ACHN (cell line): ENCODE data around the gene METTL5.
"Not testable (repeated sequence)": the region's sequence is repeated elsewhere in the genome, so short reads cannot be mapped to it uniquely, and the experiment has no call there.

Experiments
- DNase-seq: peaks from one replicate; pipeline ENCODE4 v3.0.0-alpha.2; 2015
- in situ Hi-C: cut with HindIII; loops from 2 replicates; pipeline ENCODE4 v1.10.0; 2017; ENCODE audit warnings: low sequenced_read_pairs, low pct_ligation_motif_present, low pct_unique_long_range_greater_than_20kb

METTL5 gene

DNA sequence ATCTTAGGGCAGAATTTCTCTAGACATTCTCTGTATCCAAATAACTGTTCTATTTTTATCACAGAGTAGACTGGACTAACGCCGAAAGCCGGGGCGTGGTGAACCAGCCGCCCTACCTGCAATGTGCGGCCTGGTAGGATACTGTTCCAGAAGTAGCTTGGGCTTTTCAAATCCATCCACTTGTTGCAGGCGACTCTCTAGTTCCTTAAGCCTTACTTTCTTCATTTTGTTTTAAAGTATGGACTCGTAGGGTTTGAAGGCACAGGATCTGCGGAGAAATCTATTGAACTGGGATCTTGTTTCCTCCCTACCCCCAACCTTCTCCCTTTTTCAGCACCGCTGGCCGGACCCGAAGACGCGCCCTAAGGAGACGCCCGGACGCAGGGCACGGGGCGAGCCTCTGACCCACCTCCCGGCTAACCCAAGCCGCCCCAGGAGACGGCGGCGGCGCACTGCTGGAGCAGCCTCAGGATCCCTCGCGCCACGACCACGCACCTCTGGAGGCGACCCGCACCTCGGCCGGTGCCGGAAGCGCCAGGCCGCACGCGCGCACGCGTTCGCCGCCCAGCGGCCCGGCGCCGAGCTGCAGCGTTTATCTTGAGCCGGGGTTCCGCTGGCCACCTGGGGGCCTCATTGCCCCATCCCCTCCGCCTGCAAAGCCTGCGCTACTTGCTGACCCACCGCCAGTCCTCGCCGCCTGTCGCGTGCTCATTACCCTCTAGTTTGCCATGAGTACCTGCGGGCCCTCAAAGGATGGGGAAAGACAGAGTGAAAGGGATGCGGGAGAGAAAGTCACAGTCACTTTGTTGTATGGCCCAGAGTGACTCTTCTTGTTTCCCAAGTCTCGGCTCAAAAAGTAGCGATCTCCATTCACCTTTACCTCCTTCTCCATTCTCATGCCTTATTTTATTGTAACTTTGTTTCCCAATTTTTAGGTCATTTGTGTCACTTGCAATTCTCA is at the start of gene METTL5:
Gene METTL5 (minus strand): TSS at position 533 of the 961 bp plus-strand sequence. CDS start 308 bp downstream, at position 225.
- in situ Hi-C loops = no loop called here
- DNase-seq = peak; percentile 86

DNA sequence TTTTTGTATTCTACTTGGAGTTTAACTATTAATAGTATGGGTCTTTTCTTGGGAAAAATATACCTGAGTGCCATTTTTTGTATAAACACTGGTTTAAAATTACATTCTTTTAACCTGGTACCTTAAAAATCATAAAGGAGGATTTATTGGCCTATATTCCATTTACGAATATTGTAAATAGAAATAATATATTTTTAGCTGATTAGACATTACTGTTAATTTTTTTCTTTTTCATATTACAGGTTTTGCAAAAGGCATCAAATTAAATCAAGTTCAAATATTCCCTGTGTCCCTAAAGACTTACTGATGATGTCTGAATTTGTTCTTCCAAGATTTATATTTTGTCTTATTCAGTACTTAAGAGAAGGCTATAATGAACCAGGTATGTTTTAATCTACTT is 47.3 kb upstream of the METTL5 start:
- in situ Hi-C loops = no loop called here
- no peak for DNase-seq

DNA sequence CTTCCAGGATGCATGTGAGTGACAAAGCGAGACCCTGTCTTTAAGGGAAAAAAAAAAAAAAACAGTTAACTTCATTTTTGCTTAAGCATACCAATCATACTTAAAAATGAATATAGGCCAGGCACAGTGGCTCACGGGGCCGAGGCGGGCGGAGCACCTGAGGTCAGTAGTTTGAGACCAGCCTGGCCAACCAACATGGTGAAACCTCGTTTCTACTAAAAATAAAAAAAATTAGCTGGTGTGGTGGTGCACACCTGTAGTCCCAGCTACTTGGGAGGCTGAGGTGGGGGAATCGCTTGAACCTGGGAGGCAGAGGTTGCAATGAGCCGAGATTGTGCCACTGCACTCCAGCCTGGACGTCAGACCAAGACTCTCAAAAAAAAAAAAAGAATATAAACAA is 46.7 kb upstream of the METTL5 start:
- in situ Hi-C loops, DNase-seq: not testable (repeated sequence)

DNA sequence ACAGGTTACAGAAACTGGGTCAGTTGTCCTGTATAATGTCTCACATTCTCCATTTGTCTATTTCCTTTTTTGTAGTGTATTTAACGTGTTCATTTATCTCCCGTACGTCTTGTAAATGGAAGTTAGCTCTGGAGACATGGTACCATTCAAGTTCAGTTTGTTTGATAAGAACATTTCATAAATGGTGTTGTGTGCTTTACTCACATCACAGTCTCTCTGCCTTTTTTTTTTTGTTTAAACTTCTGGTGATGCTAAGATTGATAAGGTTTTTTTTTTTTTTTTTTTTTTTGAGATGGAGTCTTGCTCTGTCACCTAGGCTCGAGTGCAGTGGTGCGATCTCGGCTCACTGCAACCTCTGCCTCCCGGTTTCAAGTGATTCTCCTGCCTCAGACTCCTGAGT is 44.2 kb upstream of the METTL5 start:
- in situ Hi-C loops = no loop called here
- DNase-seq = no peak

DNA sequence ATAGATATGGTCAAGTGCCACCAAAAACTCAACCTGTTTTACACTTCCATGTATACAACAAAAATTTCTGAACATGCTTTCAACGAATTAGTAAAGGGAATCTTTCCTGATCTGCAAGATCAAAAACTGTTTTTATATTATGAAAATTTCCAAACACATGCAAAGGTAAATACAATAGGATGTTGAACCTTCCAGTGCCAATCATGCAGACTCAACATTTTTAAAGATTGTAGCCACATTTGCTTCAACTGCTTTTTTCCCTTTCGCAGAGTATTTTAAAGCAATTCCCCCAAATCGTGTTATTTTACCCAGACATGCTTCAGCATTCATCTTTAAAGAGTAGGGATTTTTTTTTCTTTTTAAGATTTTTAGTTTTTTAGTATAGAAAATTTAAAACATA is 42.9 kb upstream of the METTL5 start:
- in situ Hi-C loops = no loop called here
- no peak for DNase-seq

DNA sequence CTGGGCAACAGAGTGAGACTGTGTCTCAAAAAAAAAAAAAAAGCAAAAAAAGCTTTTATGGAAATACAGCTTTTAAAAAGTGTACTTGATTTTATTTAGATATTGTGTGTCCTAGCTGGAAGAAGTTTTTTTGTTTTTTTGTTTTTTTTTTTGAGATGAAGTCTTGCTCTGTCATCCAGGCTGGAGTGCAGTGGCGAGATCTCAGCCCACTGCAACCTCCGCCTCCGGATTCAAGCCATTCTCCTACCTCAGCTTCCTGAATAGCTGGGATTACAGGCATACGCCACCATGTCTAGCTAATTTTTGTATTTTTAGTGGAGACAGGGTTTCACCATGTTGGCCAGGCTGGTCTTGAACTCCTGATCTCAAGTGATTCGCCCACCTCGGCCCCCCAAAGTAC is 41.5 kb upstream of the METTL5 start:
- in situ Hi-C loops = not testable (repeated sequence)

DNA sequence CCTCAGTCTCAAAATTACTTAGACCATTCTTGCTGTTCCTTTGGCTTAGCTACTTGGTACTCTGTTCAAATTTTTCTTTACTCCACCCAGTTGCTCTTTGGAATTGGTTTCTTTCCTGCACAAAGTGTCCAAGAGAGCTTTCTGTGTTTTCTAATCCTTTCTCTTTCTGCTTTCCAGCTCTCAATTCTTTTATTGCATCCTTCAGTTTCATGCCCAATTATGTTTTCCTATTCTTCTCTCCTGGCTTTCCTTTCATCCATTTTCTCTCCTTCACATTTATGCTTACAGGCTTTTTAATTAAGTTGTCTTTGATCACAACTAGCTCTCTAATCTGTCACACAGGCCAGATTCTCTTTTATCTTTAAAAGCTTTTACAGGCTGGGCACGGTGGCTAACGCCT is 40.8 kb upstream of the METTL5 start:
- in situ Hi-C loops = no loop called here
- no peak for DNase-seq

More for the DNA sequence above, 41.5 kb upstream of the METTL5 start:
- not testable (repeated sequence) for DNase-seq

DNA sequence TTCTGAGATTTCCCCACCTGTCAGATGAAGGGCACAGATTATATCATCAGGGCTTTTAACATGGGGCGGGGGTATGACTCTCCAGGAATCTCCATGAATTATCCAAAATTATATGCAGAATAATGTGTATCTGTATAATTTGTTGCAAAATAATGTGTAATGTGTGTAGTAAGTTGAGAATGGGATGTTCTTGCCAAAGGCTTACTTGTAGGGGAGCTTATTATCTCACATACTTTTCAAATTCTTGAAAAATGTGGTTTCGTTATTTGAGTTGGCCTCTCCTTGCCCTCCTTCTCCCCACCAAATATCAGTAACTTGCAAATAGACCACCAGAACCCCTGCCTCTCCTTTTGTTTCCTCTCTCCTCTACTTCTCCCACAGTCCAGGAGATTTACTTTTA is 38.1 kb upstream of the METTL5 start:
- no peak for DNase-seq
- in situ Hi-C loops = no loop called here

DNA sequence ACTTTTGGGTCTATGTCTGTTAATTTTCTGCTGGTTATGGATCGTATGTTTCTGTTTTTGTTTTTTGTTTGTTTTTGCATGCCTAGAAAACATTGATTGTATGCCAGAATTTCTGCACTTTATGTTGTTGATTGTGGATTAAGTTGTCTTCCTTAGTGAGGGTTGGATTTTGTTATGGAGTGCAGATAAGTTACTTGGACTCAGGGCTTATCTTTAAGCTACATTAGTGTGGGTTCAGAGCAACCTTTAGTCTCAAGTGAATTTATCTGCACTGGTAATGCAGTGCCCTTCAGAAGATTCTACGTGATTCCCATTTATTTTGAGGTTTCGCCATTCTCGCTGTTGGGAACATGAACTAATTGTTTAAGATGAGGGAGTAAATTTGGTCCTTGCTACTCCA is 35.4 kb upstream of the METTL5 start:
- in situ Hi-C loops = no loop called here
- DNase-seq = no peak

DNA sequence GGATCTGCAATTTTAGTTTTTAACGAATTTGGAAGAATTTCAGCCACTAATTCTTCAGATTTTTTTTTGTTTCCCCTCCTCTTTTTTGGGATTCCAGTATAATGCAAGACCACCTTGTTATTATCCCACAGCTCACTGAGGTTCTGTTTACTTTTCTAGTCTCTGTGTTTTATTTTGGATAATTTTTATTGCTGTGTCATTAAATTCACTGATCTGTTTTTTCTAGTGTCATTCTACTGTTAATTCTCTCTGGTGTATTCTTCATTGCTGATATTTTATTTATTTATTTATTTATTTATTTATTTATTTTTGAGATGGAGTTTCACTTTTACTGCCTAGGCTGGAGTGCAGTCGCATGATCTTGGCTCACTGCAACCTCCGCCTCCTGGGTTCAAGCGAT is 34.7 kb upstream of the METTL5 start:
- DNase-seq = no peak
- in situ Hi-C loops = no loop called here

DNA sequence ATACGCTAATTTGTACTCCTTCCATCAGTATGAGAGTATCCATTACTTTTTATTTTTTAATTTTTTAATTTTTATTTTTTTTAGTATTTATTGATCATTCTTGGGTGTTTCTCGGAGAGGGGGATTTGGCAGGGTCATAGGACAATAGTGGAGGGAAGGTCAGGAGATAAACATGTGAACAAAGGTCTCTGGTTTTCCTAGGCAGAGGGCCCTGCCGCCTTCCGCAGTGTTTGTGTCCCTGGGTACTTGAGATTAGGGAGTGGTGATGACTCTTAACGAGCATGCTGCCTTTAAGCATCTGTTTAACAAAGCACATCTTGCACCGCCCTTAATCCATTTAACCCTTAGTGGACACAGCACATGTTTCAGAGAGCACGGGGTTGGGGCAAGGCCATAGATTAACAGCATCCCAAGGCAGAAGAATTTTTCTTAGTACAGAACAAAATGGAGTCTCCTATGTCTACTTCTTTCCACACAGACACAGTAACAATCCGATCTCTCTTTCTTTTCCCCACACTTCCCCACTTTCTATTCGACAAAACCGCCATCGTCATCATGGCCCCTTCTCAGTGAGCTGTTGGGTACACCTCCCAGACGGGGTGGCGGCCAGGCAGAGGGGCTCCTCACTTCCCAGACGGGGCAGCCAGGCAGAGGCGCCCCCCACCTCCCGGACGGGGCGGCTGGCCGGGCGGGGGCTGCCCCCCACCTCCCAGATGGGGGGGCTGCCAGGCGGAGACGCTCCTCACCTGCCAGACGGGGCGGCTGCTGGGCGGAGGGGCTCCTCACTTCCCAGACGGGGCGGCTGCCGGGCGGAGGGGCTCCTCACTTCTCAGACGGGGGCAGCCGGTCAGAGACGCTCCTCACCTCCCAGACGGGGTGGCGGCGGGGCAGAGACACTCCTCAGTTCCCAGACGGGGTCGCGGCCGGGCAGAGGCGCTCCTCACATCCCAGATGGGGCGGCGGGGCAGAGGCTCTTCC is 30.9 kb upstream of the METTL5 start:
- in situ Hi-C loops, DNase-seq: not testable (repeated sequence)

DNA sequence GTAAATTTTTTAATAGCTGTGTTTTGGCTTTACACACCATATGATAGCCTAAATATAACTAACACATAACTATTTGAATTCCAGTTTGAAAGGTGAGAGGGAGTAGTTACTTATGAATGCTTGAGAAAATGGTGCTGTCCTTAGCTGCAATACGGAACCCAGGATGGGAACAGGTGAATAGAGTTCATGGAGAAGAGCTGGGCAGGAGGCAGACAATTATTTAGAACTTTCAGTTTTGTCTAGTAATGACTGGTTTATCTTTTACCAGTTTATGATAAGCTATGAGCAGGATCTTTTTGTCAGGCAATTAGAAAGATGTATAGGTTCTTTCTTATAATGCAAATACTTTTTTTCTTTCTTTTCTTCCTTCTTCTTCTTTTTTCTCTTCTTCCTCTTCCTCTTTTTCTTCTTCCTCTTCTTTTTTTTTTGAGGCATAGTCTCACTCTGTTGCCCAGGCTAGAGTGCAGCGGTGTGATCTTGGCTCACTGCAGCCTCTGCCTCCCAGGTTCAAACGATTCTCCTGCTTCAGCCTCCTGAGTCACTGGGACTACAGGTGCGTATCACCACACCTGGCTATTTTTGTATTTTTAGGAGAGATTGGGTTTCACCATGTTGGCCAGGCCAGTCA is 28.4 kb upstream of the METTL5 start:
- in situ Hi-C loops = no loop called here

DNA sequence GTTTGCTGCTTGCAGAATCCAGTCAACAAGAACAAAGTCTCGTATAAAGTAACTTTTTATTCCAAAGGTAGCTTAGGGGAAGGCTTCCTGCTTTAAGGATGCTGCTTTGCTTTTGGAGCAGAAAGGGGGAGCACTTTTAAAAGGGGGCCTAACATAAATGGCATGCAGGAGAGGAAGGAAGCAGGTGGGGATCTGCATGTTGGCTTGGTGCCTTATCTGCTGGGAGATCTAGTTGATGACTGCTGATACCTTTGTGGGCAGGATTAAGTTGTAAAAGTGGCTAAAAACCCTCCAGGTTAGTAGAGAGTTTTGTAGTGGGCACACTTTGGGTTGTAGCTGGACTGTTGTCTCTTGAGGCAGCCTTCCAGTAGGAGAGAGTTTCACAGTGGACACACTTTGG is 25.0 kb upstream of the METTL5 start:
- no peak for DNase-seq
- in situ Hi-C loops = no loop called here

More for the DNA sequence above, 28.4 kb upstream of the METTL5 start:
- no peak for DNase-seq

DNA sequence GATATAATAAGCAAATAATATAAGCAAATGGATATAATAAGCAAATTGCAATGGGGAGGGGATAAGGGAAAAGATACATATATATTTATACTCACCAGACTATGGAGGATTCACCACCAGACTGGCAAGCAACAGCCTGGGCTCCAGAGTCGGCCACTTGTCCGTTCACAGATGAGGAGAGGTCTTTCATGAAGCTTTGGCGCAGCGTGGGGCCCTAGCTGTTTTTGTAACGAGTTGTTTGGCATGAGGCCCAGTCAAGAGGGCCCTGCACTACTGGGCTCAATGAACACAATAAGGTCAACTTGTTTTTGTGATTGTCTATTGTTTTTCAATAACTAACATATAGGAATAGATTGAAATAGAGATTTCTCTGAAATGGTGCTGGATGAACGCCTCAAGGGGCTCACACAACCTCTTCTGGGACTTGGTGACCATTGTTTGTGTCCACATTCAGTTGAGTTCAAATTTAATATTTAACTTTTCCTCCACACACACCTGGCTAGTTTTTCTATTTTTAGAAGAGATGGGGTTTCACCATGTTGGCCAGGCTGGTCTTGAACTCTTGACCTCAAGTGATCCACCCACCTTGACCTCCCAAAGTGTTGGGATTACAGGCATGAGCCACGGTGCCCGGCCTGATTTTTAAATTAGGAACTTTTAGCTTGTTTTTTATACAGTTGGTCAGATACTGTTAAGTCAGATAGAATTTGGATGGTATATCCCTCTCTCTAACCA is 24.4 kb upstream of the METTL5 start:
- in situ Hi-C loops, DNase-seq: not testable (repeated sequence)

DNA sequence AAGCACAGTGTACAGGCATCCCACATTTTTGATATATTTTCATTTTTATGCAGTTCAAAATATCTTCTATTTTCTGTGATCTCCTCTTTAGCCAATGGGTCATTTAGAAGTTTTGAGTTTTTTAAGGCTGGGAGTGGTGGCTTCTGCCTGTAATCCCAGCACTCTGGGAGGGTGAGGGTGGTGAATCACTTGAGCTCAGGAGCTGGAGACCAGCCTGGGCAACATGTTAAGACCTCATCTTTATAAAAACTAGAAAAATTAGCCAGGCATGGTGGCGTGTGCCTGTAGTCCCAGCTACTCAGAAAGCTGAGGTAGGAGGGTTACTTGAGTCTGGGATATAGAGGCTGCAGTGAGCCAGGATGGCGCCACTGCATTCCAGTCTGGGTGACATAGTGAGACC is 20.3 kb upstream of the METTL5 start:
- DNase-seq = no peak
- in situ Hi-C loops = no loop called here

DNA sequence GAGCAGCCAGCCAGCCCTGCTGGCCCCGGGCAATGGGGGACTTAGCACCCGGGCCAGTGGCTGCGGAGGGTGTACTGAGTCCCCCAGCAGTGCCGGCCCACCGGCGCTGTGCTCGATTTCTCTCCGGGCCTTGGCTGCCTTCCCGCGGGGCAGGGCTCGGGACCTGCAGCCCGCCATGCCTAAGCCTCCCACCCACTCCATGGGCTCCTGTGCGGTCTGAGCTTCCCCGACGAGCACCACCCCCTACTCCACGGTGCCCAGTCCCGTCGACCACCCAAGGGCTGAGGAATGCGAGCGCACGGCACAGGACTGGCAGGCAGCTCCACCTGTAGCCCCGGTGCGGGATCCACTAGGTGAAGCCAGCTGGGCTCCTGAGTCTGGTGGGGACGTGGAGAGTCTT is 16.9 kb upstream of the METTL5 start:
- in situ Hi-C loops, DNase-seq: not testable (repeated sequence)

DNA sequence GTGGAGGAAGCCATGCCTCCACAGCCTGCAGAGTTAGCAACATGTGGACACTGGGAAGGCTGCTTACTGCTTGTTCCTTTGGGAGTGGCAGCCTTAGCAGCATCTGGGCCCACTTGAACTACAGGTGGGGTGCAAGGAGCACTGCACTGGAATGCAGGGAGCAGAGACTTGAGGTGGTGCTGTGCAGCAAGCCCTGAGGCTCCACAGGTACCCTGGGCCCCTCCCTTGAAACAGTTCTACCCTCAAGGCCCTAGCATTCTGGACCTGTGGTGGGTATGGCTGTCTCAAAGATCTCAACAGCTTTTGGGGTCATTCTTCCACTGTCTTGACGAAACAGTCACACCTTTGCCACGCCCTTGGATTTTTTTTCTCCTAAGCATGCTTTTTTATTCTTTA is 16.0 kb upstream of the METTL5 start:
- in situ Hi-C loops = no loop called here
- no peak for DNase-seq
